ENCODE data around the gene LHPP.

LHPP gene

DNA sequence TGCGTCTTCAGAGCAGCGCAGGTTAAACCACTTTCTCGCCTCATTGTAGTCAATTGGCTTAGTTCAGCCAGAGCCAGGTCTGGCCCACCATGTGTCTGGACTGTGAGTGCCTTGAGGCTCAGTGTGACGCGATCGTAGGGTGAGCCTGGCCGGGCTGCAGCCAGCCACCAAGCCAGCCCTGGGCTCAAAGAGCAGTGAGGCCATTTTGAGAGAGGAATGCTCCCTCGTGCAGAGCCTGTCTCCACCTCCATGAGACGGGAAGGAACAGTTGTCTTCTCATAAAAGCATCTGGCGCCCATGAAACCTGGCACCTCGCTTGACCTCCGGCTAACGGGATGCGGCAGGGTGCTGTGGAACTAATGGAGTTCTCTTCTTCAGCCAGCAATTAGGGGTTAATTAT lies 34.5 kb downstream of the LHPP start:
- DNase-seq (ENCODE audit: low read depth in 2 of 2, low spot score in 1 of 2), result no peak

DNA sequence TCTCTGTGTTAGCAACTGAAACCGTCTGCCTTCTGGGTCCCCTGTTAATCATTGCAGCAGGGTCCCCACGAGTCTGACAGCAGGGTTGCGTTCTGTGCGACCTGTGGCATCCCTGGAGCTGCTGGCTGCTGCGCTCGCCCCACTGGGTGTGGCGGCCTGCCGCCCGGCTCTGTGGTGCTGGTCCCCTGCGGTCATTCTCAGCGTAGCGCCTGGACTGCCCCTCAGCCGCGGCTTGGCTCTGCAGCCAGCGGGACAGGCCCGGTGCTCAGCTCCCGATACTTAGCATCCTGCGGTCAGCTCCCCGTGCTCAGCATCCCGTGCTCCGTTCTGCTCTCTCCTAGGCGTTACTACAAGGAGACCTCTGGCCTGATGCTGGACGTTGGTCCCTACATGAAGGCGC lies 35.0 kb downstream of the LHPP start:
- DNase-seq (ENCODE audit: low read depth in 2 of 2, low spot score in 1 of 2), result no peak

DNA sequence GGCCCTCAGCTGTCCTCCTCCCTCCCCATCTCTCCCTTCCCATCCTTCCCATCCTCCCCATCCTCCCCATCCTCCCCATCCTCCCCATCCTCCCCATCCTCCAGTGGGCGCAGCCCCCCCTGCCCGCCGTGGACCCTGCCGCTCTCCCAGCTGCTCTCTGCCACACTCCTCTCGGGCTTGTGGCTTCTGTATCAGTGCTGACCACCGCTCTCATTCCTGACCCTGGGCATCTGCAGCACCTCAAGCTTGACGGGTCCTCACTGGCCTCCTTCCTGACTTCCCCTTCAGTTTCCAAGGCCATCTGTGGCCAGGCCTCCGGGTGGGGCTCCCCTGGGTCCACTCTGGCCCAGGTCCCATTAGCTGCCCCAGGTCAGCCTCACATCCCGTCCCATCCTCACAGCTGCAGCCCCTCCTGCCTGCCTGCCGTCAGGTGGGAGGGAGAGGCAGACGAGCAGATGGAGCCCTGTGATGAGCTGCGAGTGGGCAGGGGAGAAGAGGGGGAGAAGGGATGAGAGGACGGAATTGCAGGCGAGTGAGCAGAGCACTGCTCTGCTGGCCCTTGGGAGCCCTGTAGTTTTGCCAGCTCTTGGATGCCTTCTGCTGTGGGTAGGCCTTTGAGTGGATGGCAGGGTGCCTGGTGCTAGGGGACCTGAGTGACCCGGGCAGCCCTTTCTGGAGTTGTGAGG lies 35.7 kb downstream of the LHPP start:
- no peak for DNase-seq (ENCODE audit: low read depth in 2 of 2, low spot score in 1 of 2)

DNA sequence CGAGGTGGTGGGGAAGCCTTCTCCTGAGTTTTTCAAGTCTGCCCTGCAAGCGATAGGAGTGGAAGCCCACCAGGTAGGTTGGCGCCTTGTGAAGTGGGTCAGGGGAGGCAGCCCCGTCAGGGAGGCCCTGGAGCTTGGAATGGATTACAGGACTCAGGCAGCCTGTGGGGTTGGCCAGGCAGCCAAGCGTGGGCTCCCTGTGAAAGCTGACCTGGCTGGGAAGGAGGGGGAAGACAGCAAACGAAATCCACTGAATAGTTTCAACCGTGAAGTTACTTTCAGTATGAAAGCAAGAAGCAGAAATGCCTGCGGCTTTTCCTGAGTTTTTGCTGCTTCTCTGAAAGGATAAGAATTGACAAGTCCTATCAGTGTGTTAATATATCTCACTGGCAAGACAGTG lies 36.4 kb downstream of the LHPP start:
- DNase-seq (ENCODE audit: low read depth in 2 of 2, low spot score in 1 of 2), result no peak

DNA sequence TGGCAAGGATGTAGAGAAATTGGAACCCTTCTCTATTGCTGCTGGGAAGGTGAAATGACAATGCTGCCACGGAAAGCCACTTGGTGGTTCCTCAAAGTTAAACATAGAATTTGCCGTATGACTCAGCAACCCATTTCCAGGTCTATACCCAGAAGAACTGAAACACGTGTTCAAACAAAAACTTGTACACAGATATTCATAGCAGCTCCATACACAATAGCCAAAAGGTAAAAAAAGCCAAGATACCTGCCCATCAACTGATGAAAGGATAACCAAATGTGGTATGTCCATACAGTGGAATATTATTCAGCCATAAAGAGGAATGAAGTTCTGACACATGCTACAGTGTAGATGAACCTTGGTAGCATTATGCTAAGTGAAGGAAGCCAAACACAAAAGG lies 39.1 kb downstream of the LHPP start:
- DNase-seq (ENCODE audit: low read depth in 2 of 2, low spot score in 1 of 2), result no peak

DNA sequence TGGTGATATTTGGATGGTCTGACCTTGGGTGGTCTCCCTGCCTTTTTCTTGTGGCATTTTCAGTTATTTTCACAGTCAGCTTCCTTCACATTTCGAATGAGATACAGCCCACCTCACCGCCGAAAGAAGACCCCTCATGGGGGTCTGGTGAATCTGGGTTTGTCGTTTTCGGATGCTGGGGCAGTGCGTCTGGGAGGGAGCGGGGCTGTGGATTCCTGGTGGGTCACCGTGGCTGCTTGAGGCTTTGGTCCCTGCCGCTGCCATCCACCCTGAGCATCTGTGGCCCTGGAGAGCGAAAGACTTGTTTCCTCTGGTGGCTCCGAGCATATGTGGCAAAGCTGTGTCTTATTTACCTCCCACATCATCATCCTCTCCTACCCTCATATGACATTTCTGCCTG lies 43.1 kb downstream of the LHPP start:
- DNase-seq (ENCODE audit: low read depth in 2 of 2, low spot score in 1 of 2), result no peak

DNA sequence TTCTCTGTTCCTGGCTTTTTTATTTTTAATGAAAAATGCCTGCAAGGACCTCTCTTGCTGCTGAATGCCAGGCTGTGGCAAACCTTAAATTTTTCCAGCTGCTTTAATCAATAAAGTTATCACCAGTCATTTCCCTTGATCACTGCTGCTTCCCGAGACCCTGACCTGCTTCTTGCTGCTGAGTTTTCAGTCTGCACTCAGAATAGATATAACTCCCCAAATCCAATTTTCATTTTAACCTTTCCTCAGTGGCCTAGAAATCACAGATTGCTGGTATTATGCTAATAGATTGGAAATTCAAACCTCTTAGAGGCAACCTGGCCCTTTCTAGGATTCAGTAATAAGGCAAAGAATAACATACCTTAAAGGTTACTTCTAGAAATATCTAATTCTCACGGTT lies 43.7 kb downstream of the LHPP start:
- DNase-seq (ENCODE audit: low read depth in 2 of 2, low spot score in 1 of 2), result no peak

DNA sequence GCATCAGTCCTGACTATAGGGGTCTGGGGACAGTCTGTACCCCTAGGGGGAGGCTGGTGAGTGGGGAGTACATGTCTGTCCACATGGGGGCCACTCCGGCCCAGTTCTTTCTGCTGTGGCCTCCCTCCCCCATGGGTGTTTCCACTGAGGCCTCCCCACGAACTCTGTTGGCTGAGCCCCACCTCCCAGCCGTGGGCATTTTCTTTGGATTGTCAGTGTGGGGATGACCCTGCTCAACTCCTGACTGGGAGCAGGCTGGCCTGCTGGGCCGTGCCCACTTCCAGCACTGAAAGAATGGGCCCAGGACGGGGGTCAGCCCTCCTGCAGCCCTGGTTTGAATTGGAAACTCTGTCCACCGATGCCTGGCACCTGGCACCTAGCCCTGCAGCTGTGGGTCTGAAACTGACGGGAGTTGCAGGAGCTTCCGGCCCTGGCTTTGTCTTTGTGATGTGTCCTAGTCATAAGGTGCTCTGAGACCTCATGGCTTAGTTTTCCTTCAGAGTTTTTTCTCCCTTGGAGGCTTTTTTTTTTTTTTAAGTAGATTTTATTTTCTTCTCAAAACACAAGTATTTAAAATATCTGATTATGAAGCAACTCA lies 46.5 kb downstream of the LHPP start:
- no peak for DNase-seq (ENCODE audit: low read depth in 2 of 2, low spot score in 1 of 2)

DNA sequence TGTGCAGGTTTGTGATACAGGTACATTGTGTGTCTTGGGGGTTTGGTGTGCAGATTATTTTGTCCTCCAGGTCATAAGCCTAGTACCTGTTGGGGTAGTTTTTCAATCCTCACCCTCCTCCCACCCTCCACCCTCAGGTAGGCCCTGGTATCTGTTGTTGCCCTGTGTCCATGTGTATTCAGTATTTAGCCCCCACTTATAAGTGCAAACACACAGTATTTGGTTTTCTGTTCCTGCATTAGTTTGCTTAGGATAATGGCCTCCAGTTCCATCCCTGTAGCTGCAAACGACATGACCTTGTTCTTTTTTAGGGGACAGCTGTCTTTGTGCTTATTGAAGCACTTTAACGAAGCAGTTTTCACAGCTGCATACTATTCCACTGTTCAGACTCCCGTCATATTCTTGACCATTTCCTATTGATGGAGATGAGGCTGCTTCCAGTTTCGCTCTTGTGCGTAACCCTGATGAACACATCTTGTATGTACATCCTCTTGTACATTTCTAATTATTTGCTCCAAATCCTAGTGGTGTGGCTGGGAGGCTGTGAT lies 47.4 kb downstream of the LHPP start:
- no peak for DNase-seq (ENCODE audit: low read depth in 2 of 2, low spot score in 1 of 2)

DNA sequence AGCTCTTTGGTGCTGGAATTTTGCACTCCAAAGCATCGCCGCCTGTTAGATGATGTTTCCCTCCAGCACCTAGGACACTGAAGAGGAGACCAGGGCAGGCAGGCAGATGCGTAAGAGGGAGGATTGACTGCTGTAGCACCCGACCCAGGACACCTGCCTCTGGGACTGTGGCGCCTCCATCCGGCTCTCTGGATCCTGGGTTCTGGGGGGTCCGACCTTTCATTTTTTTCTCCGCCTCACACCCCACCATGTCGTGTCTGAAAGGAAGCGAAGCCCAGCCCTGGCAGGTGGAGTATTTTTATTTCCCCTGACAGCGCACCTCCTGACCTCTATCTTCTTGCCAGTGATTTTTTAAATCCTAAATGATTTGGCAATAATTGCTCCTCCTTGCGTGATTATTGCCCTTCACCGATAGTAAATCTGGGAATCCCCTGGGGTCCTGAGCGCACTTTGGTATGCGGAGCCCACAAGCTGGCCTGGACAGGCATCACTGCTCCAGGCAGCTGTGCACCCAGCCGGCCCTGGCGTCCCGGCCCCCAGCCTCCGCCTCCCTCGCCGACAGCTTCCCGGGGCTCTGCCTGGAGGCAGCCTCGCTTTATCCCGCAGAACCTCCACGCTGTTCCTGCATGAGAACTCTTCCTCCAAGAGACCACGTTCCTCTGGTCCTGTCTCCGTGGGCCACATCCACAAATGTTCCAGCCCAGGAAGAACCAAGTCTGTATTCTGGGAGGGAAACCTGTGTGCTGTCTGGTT lies 48.4 kb downstream of the LHPP start:
- DNase-seq (ENCODE audit: low read depth in 2 of 2, low spot score in 1 of 2), result no peak

DNA sequence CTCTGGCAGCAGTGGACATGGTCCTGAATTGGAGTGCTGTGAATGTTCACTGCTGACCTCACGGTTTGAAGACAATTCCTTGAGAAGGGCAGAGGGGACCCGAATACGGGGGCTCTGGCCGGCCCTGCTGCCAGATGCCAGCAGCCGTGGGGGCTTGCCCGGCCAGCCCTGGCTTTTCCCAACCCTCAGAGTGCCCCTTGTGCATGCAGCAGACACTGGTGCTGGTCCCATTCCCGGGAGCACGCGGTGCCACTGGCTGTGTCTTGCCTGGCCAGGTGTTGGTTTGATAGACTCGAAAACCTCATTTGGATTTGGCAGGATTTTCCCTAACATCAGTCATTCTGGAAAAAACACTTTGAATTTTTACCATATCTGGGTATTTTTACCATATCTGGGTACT lies 49.1 kb downstream of the LHPP start:
- DNase-seq (ENCODE audit: low read depth in 2 of 2, low spot score in 1 of 2), result no peak

DNA sequence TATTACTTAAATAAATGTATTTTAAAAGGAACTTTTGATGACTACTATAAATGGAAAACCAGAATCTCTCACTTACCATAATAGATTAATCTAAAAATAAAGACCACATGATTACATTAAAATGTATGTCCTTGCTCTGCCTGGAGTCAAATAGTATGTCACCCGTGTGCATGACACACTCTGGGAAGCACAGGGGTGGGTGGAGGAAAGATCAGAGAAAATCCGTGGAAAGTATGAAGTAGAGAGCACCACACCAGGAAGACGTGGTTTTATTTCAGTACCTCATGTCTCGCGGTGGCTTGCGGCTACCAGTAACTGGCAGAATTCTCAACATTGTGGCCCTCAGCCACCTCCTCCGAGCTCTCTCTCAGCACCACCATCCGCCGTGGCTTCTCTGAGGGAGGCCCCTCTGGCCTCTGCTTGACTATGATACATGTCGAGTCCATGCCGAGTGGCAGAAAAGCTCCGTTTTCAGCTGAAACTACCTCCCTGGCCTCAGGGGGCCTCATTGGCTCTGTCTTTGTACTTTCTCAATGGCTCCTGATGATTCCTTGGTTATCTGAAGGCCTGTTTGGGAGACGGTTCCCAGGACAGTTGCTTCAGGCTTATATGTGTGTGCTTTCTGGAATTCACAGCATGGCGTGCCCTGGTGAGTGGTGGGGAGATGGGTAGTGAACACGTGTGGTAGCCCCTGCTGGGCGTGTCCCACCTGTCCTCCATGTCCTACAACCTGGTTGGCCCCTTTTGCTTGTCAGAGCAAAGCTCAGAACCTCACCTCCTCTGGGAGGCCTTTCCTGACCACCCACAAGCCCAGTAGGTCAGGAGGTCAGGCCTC lies 49.8 kb downstream of the LHPP start:
- DNase-seq (ENCODE audit: low read depth in 2 of 2, low spot score in 1 of 2), result no peak

DNA sequence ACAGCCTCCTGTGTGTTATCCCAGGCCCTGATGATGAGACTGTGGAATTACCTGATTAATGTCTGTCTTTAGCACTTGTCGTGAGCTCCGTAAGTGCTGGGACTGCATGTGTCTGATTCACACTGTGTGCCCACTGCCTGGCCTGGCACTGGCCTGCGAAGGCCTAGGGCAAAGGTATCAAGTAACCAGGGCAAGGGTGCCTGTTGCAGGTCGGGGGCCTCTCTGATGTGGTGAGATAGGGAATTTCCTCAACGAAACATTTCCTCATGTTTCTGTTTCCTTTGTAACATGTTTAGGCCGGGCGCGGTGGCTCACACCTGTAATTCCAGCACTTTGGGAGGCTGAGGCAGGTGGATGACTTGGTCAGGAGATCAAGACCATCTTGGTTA lies 50.4 kb downstream of the LHPP start:
- no peak for DNase-seq (ENCODE audit: low read depth in 2 of 2, low spot score in 1 of 2)

DNA sequence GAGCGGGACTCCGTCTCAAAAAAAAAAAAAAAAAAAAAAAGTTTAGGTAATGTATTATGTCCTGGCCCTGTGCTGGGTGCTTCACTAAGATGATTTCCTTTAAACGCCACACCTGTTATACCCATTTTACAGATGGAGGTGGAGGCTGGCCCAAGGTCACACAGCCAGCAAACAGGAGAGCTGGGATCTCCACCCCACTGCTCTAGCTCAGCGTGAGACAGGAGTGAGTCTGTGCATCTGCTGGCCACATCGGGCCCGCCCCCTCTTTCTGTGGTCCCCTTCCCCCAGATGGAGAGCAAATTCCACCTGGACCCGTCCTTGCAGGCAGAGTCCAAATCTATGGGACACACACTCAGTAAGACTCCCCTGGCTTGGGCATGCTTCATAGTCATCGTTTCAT lies 51.0 kb downstream of the LHPP start:
- DNase-seq (ENCODE audit: low read depth in 2 of 2, low spot score in 1 of 2), result no peak

DNA sequence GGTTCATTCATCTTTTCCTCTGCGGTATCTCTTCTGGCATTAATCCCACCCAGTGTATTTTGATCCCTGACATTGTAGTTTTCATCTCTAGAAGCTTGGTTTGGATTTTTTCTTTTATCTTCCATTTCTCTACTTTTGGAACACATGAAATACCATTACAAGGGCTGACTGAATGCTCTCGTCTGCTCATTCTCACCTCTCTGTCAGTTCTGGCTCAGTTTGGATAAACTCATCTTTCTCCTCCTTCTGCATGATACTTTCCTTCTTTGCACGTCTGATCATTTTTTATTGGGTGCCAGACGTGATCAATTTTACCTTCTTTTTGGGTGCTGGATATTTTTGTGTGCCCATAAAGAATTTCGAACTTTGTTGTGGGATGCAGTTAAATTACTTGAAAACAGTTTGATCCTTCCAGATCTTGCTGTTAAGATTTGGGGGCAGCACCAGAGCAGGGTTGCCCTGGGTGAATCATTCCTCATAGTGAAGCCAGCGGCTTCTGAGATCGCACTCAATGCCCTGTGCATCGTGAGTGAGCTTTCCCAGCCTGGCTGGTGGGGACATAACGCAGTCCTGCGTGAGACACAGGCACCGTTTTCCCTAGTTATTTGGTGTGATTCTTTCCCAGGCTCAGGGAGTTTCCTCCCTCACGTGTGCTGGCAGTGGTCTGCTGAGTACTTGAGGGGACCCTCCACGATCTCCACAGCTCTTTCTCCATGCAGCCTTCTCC lies 53.8 kb downstream of the LHPP start:
- no peak for DNase-seq (ENCODE audit: low read depth in 2 of 2, low spot score in 1 of 2)

DNA sequence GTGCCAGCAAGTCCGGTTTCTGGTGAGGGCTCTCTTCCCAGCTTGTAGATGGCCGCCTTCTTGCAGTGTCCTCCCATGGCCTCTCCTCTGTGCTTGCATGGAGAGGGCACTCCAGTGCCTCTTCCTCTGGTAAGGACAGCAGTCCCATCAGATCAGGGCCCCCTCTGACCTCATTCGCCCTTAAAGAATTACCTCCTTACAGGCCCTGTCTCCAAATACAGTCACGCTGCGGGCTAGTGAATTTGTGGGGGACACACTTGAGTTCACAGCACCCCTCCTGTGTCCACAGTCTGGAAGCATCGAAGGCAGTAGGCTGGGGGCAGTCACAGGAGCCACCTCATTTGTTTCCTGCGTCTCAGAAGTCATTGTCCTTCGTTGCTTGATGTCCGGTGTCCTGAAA lies 54.6 kb downstream of the LHPP start:
- DNase-seq (ENCODE audit: low read depth in 2 of 2, low spot score in 1 of 2), result no peak

DNA sequence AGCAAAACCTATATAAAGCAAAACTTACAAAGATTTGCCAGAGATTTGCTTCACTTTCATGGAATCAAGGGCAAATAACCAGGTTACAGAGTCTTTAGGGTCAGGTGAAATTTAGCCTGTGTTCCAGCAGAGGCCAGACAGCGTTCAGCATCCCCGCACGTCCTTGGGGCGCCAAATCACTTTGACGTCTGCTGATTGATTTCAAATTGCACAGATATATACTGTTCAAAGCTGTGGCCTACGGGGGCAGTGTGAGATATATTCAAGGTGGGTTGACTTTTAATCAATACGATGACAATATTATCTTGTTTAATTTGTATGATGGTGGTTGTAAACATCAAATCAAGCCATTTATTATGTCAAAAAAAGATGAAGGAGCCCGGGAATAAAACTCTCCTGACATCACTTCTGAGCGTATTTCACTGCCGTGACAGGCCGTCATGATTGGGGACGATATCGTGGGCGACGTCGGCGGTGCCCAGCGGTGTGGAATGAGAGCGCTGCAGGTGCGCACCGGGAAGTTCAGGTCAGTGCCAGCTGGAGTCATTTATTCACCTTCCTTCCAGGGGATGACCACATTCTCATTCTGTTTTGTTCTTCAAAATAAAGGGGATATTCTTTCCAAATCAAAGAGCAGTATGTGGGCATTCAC lies 55.2 kb downstream of the LHPP start:
- DNase-seq (ENCODE audit: low read depth in 2 of 2, low spot score in 1 of 2), result no peak

DNA sequence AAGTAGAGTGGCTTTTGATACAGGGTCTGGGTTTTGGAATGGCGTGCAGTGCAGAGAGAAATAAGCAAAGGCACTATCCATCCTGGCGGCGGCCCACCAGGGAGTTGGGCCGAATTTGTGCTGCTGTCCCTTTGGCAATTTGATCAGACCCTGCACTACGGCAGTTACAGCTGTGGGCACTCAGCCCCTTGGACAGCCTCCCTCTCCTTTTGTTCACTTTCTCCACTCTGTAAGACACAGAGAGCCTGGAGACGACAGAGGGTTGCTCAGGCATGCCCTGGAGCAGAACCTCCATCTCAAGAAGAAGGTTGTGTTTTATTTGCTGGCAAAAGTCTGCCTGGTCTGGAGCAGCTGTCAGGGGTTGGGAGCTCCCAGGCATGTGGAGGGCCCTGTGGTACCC lies 55.8 kb downstream of the LHPP start:
- DNase-seq (ENCODE audit: low read depth in 2 of 2, low spot score in 1 of 2), result no peak

DNA sequence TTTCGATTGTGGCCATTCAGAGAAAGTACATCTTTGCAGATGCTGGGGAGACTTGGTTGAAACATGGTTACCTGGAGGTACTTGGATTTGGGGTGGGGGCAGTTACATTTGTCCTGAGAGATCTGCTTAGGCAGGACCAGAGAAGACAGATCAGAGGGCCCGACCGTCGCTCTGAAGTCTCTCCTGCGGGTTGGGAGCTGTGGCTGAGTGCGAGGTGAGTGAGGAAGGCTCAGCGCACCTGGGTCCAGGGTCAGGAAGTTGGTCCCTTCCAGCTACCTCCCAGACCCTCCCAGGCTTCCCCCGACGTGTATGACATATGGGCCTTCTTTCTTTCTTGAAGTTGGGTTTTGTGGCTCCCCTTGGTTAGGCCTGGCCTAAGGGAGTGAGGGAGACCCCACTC lies 56.3 kb downstream of the LHPP start:
- DNase-seq (ENCODE audit: low read depth in 2 of 2, low spot score in 1 of 2), result no peak

DNA sequence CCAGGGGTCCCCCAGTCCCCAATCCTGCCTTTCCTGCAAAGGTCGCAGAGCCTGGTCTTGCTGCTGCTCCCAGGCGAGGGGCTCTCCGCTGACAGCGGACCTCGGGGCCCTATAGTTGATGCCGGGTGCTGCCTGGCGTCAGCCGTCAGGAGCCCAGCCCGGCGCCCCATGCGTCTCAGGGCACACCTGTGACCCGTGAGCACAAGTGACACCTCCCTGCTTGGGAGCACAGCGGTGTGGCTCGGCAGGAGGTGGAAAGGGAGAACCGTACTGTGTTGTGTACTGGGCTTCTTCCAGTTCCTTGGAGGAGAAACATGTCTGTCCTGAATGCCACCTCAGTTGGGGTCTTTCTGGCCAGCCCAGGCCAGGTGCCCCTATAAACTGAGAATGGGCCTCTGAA lies 56.7 kb downstream of the LHPP start:
- no peak for DNase-seq (ENCODE audit: low read depth in 2 of 2, low spot score in 1 of 2)
